SJCRH30 (cell line): ENCODE data around the gene METTL24. TPM values are rescaled to one million over a fixed set of nuclear protein-coding genes. Genes with fewer than 3 reads are reported as not detected.

ENCODE experiments used
- DNase-seq, 2 experiments: peaks; one replicate each; pipeline ENCODE4 v3.0.0-alpha.2; 2015 to 2020
- H3K27ac ChIP-seq: fragments of 250-450 bp; sonication (Bioruptor Pico); 2 replicates; pipeline ENCODE4 v1.5.1; 2020; ENCODE audit warnings: mild to moderate bottlenecking, moderate library complexity
- H3K27me3 ChIP-seq: fragments of 250-450 bp; sonication (Bioruptor Pico); 2 replicates; pipeline ENCODE4 v1.5.1; 2020; ENCODE audit warnings: mild to moderate bottlenecking, moderate library complexity
- H3K36me3 ChIP-seq: fragments of 250-450 bp; sonication (Bioruptor Pico); 2 replicates; pipeline ENCODE4 v1.5.1; 2020; ENCODE audit warnings: mild to moderate bottlenecking, moderate library complexity
- H3K4me1 ChIP-seq: fragments of 250-450 bp; sonication (Bioruptor Pico); 2 replicates; pipeline ENCODE4 v1.5.1; 2020; ENCODE audit warnings: mild to moderate bottlenecking, moderate library complexity
- H3K4me3 ChIP-seq: fragments of 250-450 bp; sonication (Bioruptor Pico); 2 replicates; pipeline ENCODE4 v1.5.1; 2020; ENCODE audit warnings: mild to moderate bottlenecking, moderate library complexity
- H3K9me3 ChIP-seq: fragments of 250-450 bp; sonication (Bioruptor Pico); replicated peaks from 2 replicates; pipeline ENCODE4 v1.5.1; 2020; ENCODE audit warnings: mild to moderate bottlenecking, moderate library complexity
- total RNA-seq: library from RNA; depleted of rRNA; stranded (reverse); fragments of >200 nt; shearing (Covaris generic); gene quantifications from 2 replicates; pipeline ENCODE4 v1.2.3, GENCODE V29; 2014

The METTL24 gene
- total RNA-seq, 1 experiment from 2014 or later, result not detected

DNA sequence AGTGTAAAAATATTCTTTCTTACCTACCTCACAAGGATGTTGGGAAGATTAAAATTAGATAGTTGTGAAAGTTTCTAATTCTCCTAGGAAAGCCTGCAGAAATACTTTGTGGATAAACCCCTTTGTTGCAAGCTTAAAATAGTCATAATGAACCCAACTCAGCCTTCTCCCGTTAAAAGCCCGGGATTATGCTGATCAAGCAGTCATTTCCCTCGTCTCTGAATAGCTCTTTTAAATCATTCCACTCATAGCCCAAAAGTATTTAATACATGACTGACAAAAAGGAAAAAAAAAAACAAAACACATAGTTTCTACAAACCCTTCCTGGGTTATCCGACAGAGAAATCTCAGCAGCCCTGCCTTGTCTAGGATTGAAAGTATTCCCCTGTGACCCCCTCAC, 10.9 kb upstream of the METTL24 start:
- no peaks in the 10 kb centered on the region for H3K9me3 ChIP-seq
- H3K27me3 ChIP-seq, result no peaks in the 10 kb centered on the region
- no peaks in the 10 kb centered on the region for H3K36me3 ChIP-seq
- no peak overlapping the region for H3K4me3 ChIP-seq
- no peak for DNase-seq
- H3K27ac ChIP-seq, result no peak overlapping the region
- no peaks in the 10 kb centered on the region for H3K4me1 ChIP-seq

DNA sequence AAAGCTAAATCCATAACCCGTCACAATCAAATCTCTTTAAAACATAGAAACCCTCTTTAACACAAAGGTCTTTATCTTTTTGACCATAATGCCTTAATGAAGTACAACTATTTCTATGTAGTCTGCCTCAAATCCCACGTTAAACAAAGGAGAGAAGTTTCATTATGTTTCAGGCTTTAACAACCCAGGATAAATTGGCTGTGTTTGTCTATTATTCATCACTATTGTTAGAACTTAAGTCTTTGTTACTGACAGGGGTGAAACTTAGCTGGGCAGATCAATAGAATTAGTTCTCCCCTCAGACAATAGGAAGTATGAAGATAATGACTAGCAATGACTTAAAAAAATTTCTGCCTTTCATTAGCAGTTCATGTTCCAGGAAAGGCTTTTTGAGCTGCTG, 10.1 kb upstream of the METTL24 start:
- Histone ChIP-seq H3K36me3 (no peaks in the 10 kb centered on the region), H3K4me3 (no peak overlapping the region), H3K4me1 (no peaks in the 10 kb centered on the region), H3K9me3 (no peaks in the 10 kb centered on the region), H3K27ac (no peak overlapping the region), H3K27me3 (no peaks in the 10 kb centered on the region)
- no peak for DNase-seq

DNA sequence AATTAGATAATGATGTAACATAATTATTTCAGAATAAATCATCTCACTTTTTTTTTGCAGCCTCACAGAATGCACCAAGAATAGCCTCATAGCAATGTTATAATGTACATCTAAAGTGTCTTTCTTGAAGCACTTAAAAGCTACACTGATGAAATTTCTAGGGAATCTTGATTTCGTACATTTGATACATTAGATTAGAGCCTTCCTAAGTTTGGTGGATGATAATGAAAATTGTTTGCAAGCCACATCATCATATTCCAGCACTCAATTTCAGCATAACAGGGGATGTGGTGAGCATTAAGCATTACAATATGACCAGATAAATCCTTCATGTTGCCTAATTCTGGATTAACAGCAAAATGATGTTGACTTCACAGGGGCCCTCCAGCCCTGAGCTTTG, 9.7 kb upstream of the METTL24 start:
- H3K27me3 ChIP-seq, result no peaks in the 10 kb centered on the region
- no peak for DNase-seq
- H3K4me3 ChIP-seq, result no peak overlapping the region
- H3K4me1 ChIP-seq, result no peaks in the 10 kb centered on the region
- no peak overlapping the region for H3K27ac ChIP-seq
- H3K36me3 ChIP-seq, result no peaks in the 10 kb centered on the region
- no peaks in the 10 kb centered on the region for H3K9me3 ChIP-seq

DNA sequence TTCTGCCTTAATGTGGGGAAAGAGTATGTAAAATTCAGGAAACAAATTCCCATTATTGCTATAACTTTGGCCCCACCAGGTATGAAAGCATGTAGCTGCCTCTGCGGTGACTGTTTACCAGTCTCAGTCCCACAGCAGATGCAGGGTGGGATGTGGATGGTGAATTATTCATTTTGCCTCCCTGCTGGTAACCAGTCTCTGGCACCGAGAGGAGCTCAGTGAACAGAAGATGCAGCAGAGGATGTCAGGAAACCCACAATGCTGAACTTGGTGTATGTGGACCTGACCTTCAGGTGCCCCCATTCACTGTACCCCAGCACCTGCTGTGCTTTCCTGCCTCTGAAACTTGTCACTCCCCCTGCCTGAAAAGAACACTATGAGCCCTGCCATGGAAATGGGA, 8.8 kb upstream of the METTL24 start:
- H3K4me1 ChIP-seq, result no peaks in the 10 kb centered on the region
- no peak overlapping the region for H3K4me3 ChIP-seq
- no peak for DNase-seq
- no peaks in the 10 kb centered on the region for H3K27me3 ChIP-seq
- no peaks in the 10 kb centered on the region for H3K9me3 ChIP-seq
- no peaks in the 10 kb centered on the region for H3K36me3 ChIP-seq
- H3K27ac ChIP-seq, result no peak overlapping the region

DNA sequence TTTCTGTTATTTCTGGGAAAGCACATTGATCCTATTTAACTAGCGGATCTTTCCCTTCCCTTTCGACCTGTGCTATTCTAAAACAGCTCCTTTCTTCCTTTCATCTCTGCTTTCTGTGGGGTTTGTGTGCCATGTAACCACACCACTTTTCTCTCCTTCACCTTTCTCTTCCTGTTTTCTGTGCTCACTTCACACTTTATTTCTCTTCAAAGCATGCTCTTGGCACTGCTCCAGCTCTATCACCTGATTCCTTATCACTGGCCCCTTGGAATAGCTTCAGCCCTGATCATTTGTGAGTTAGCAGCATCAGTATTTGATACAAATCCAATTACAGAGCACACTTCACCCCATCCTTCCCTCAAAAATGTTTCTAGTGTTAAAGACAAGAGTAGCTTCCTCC, 8.1 kb upstream of the METTL24 start:
- Histone ChIP-seq H3K4me3 (no peak overlapping the region), H3K27me3 (no peaks in the 10 kb centered on the region), H3K36me3 (no peaks in the 10 kb centered on the region), H3K27ac (no peak overlapping the region), H3K4me1 (no peaks in the 10 kb centered on the region), H3K9me3 (no peaks in the 10 kb centered on the region)
- DNase-seq, result no peak

DNA sequence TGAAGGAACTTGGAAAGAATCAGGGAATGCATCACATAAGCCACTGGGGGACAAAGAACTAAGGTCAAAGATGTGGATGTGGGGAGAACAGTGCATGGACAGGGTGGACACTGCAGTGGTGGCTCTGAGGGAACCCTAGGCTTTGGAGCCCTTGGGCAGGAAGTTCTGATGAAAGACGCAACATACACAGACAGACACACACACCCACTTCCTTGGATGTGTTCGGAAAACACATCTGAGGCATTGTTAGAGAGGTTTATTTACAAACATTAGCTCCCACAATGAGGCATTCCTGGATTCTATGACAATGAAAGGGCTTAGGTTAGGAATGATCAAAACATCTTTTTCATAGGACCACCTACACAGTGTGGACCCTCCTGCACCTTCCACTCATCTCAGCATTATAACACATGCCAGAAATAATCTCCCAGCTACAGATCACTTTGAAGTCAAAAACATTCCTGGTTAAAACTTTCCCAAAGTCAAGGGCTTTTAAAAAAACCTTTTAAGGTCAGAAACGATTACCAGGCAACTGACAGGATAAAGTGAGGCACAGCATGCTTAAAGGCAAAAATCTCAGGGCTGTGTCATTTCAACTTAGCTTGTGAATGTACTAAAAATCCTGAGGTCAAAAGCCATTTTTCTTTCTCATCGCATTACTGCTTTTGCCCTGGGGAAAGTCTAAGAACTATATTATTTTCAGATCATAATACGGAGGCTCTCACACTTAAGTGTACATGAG, 6.4 kb upstream of the METTL24 start:
- Histone ChIP-seq H3K36me3 (no peaks in the 10 kb centered on the region), H3K27me3 (no peaks in the 10 kb centered on the region), H3K4me3 (no peak overlapping the region), H3K4me1 (no peaks in the 10 kb centered on the region), H3K9me3 (no peaks in the 10 kb centered on the region), H3K27ac (no peak overlapping the region)
- DNase-seq, result no peak

DNA sequence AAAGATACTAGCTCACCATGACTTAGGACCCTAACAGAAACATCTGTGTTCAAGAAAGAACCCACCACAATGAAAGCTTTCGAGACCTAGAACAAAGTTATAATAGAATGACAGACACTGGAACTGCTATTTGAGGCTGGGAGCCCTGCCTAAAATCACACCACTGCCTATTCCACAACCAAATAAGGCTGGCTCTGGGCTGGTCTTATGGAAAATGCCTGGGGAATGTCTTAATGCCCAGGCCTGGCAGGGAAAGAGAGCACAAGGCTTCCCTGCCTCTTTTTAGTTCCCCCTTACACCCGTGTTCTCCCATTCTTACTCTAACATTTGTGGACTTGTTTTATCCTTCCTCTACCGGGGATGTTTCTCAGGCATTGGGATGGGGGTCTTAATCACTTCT, 5.6 kb upstream of the METTL24 start:
- Histone ChIP-seq H3K27ac (no peak overlapping the region), H3K4me1 (no peaks in the 10 kb centered on the region)
- DNase-seq, result no peak

DNA sequence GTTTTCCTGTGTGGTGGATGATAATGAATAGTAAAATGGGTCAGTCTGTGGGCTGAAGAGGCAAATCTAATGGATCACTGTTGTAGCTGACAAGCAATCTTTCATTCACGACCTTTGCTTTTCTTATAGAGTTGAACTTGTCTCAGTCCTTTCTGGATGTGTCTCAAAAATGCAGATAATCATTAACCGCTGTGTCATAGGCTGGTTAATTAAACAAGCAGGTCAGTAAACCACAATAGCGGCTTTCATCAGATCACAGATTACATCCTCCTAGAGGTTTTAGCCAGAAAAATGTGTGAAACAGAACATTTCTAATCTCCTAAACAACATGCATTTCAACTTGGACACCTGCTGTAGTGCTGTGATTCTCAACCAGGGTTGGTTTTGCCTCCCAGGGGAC, 2.5 kb upstream of the METTL24 start:
- Histone ChIP-seq H3K4me3 (no peak overlapping the region), H3K9me3 (no peaks in the 10 kb centered on the region), H3K27me3 (no peaks in the 10 kb centered on the region), H3K4me1 (no peaks in the 10 kb centered on the region), H3K36me3 (no peaks in the 10 kb centered on the region), H3K27ac (no peak overlapping the region)
- DNase-seq, result no peak

More for the DNA sequence above, 5.6 kb upstream of the METTL24 start:
- Histone ChIP-seq H3K27me3 (no peaks in the 10 kb centered on the region), H3K4me3 (no peak overlapping the region), H3K36me3 (no peaks in the 10 kb centered on the region), H3K9me3 (no peaks in the 10 kb centered on the region)

DNA sequence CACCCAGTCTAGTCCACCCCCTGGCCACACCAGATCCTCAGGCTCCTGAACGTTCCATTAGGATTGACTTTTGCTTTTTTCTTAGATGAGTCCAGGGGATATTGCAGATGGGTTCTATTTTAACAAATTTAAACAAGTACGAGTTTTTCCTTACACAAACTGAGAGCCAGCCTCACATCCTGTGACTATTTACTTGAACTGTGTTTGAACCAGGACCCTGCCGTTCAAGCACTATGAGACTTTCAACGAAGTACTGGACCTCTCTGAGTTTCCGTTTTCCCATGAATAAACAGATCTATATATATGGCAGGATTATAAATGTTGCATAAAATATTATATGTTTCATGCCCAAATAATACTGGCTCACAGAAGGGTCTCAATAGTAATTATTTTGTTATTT, 1.4 kb upstream of the METTL24 start:
- H3K4me1 ChIP-seq, result no peaks in the 10 kb centered on the region
- no peak overlapping the region for H3K27ac ChIP-seq
- no peaks in the 10 kb centered on the region for H3K36me3 ChIP-seq
- H3K9me3 ChIP-seq, result no peaks in the 10 kb centered on the region
- no peaks in the 10 kb centered on the region for H3K27me3 ChIP-seq
- no peak overlapping the region for H3K4me3 ChIP-seq
- DNase-seq, result no peak

DNA sequence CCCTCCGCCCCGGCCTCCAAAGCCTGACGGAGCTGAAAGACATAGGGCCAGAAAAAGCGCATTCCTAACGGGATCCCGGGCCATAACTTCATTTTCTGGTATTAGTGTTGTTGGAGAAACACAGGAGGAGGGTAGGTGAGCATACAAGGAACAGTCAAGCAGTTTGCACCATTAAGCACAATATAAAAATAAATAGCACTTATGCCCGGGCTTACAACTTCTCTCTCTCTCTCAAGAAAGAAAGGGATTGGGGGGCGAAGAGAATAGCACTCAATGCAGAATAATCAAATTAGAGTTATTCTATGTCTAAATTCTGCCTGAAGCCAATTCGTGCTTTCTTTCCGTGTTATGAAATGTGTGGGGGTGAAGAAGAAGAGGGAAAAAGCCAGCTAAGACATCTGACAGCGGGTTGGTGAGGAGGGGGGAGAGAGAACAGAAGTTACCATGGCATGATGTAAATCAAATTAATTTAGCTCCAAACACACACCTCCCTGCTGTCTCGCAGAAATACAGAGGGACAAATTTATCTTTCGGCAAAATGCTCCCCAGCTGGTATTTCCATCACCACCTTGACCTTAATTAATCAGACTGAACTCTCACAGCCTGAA, 508 bp upstream of the METTL24 start:
- Histone ChIP-seq H3K4me1 (no peaks in the 10 kb centered on the region), H3K36me3 (no peaks in the 10 kb centered on the region), H3K4me3 (no peak overlapping the region), H3K27ac (no peak overlapping the region), H3K9me3 (no peaks in the 10 kb centered on the region), H3K27me3 (no peaks in the 10 kb centered on the region)
- DNase-seq, result no peak

DNA sequence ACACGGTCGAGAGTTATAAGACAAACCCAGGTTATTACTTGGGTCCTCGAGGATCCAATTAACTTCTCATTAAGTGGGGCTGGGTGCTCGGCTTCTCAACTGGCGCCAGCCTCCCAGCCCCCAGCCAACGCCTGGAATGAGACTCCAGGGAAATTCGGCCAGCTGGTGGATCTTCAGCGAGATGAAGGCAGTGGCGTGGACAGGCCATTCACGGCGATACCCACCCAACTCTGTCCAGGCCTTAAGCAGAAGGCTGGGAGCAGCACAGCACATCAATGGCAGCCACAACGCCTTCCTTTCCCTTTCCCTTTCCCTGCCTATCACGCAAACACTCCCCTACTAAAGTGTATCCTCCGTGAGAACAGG, 868 bp downstream of the METTL24 start:
- no peaks in the 10 kb centered on the region for H3K27me3 ChIP-seq
- no peaks in the 10 kb centered on the region for H3K36me3 ChIP-seq
- no peak for DNase-seq
- H3K4me1 ChIP-seq, result no peaks in the 10 kb centered on the region
- H3K27ac ChIP-seq, result no peak overlapping the region
- no peaks in the 10 kb centered on the region for H3K9me3 ChIP-seq
- no peak overlapping the region for H3K4me3 ChIP-seq

DNA sequence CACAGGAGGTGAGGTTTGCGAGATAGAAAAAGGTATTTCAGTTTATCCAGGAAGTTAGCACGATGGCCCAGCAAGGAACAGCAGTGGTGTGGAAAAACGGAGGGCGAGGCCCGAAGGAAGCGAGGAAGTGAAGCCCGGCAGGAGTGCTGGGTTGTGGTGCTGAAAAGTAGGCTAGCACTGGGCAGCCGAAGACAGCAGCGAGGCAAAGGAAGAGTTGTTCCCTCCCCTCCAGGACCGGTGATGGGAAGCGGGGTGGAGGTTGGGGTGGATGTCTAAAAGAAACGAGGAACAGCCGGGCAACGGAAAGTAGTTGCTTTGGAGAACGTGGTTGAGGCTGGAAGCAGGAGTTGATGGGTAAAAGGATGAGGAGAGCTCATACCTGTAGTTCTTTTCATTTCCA, 1.4 kb downstream of the METTL24 start:
- DNase-seq, result no peak
- no peaks in the 10 kb centered on the region for H3K4me1 ChIP-seq
- H3K4me3 ChIP-seq, result no peak overlapping the region
- H3K9me3 ChIP-seq, result no peaks in the 10 kb centered on the region
- H3K27me3 ChIP-seq, result no peaks in the 10 kb centered on the region
- no peaks in the 10 kb centered on the region for H3K36me3 ChIP-seq
- H3K27ac ChIP-seq, result no peak overlapping the region

DNA sequence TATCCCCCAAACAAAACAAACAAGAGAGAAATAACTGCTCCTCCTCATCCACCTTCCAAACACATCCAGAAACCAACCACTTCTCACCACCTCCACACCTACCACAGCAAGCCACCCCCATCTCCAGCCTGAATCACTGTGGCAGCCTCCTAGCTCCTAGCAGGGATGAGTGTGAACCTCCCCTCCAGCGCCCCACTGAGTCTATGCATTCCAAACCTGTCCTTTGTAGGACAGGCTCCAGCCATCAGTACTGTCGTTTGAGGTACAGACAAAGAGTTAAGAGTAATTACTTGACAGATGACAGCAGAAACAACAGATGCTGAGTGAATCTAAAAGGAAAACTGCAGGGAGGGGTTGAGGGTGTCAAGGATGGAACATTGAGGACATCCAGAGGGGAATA, 2.4 kb downstream of the METTL24 start:
- Histone ChIP-seq H3K27ac (no peak overlapping the region), H3K9me3 (no peaks in the 10 kb centered on the region), H3K4me1 (no peaks in the 10 kb centered on the region), H3K27me3 (no peaks in the 10 kb centered on the region), H3K36me3 (no peaks in the 10 kb centered on the region), H3K4me3 (no peak overlapping the region)
- DNase-seq, result no peak

DNA sequence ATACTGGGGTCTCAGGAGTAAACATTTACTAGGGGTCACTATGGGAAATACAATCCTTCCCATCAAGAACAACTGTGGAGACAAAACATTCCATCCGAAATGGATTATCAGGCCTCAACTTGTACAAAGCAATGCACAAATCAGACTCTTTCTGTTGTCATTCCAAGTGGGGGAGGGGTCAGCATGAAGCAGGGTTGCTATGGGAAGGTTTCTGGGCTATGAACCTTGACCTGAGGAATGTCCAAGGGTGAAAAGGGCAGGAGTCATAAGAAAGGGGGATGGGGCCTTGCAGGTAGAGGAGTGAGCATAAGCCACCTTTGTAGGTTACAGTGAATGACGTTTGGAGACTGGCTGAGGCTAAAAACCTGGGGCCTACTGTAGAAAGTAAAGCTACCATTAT, 3.1 kb downstream of the METTL24 start:
- Histone ChIP-seq H3K9me3 (no peaks in the 10 kb centered on the region), H3K4me1 (no peaks in the 10 kb centered on the region)

DNA sequence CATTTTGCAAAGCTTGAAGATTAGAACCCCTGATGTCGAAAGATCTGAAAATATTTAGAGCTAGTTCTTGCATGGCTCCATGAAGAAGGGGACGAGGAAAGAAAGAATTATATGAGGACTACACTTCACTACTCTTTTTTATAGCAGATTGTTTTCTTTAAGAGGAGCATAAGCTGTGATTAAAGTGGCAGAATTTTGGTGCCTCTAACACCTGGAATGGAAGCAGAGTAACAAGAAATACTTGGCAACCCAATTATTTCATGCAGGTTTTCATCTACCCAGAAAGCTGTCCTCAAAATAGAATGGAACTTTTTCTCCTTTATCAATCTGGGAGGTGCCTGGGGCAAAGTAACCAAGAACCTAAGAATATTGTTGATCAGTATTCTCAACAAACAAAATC, 4.0 kb downstream of the METTL24 start:
- Histone ChIP-seq H3K9me3 (no peaks in the 10 kb centered on the region), H3K4me3 (no peak overlapping the region), H3K4me1 (no peaks in the 10 kb centered on the region), H3K36me3 (no peaks in the 10 kb centered on the region), H3K27me3 (no peaks in the 10 kb centered on the region), H3K27ac (no peak overlapping the region)
- no peak for DNase-seq

More for the DNA sequence above, 3.1 kb downstream of the METTL24 start:
- no peak for DNase-seq
- H3K27me3 ChIP-seq, result no peaks in the 10 kb centered on the region
- no peaks in the 10 kb centered on the region for H3K36me3 ChIP-seq
- H3K4me3 ChIP-seq, result no peak overlapping the region
- H3K27ac ChIP-seq, result no peak overlapping the region

DNA sequence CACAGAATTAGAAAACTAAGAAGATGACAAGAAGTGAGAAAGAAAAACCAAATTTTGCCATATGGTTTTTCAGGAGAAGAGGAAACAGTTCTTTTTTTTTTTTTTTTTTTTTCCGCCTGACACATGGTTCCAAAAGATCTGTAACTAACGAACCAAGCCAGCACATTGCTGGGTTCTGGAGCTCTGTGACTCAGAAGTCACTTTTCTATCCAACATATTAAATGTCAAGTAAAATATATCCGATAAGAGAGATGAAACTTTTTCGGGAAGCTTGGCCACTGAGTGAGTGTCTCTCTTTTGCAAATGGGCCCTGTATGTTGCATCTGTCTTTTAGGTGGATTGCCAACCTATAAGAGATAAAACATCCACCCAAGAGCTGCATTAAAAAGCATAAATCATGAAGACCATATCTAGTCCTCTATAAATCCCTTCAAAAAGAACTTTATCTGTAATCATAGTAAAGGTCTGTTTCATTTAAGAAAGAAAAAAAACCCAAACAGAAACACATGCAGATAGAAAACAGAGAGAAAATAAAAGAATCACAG, 4.6 kb downstream of the METTL24 start:
- H3K27ac ChIP-seq, result no peak overlapping the region
- H3K4me3 ChIP-seq, result no peak overlapping the region
- no peak for DNase-seq
- no peaks in the 10 kb centered on the region for H3K9me3 ChIP-seq
- no peaks in the 10 kb centered on the region for H3K27me3 ChIP-seq
- H3K36me3 ChIP-seq, result no peaks in the 10 kb centered on the region
- H3K4me1 ChIP-seq, result no peaks in the 10 kb centered on the region
